ENCODE measurements around the gene MRPL41.
"Not testable (repeated sequence)": the region's sequence is repeated elsewhere in the genome, so short reads cannot be mapped to it uniquely, and the experiment has no call there.

The MRPL41 gene

GRCh38 chr9:137522746-137523455 is 28.8 kb upstream of the MRPL41 start:
- DNase-seq, result no peak

GRCh38 chr9:137524161-137524980 is 27.3 kb upstream of the MRPL41 start:
- no peak for DNase-seq

- no peak for DNase-seq
Observed at GRCh38 chr9:137524981-137525317, 26.7 kb upstream of the MRPL41 start.

- DNase-seq, result no peak
Observed at GRCh38 chr9:137530331-137530730, 21.3 kb upstream of the MRPL41 start.

GRCh38 chr9:137531099-137531765 is 20.4 kb upstream of the MRPL41 start:
- no peak for DNase-seq

GRCh38 chr9:137532891-137533468 is 18.7 kb upstream of the MRPL41 start:
- DNase-seq, result not testable (repeated sequence)

GRCh38 chr9:137534256-137535119 is 17.2 kb upstream of the MRPL41 start:
- peak; percentile 78 for DNase-seq

- DNase-seq, result no peak
Observed at GRCh38 chr9:137535120-137535428, 16.6 kb upstream of the MRPL41 start.

GRCh38 chr9:137536594-137537131 is 15.0 kb upstream of the MRPL41 start:
- DNase-seq, result not testable (repeated sequence)

GRCh38 chr9:137538058-137538457 is 13.6 kb upstream of the MRPL41 start:
- DNase-seq, result no peak

GRCh38 chr9:137540536-137540935 is 11.1 kb upstream of the MRPL41 start:
- DNase-seq, result no peak

GRCh38 chr9:137542486-137542885 is 9.2 kb upstream of the MRPL41 start:
- DNase-seq, result no peak

- DNase-seq, result no peak
Observed at GRCh38 chr9:137543237-137543963, 8.3 kb upstream of the MRPL41 start.

GRCh38 chr9:137544176-137544760 is 7.4 kb upstream of the MRPL41 start:
- no peak for DNase-seq

- DNase-seq, result no peak
Observed at GRCh38 chr9:137545123-137545522, 6.6 kb upstream of the MRPL41 start.

- no peak for DNase-seq
Observed at GRCh38 chr9:137547687-137548543, 3.8 kb upstream of the MRPL41 start.

- peak; percentile 81 for DNase-seq
Observed at GRCh38 chr9:137550231-137550621, 1.5 kb upstream of the MRPL41 start, which contains the start of gene PNPLA7. PNPLA7 (minus strand) TSS chr9:137550402; CDS start chr9:137550197, 205 bp downstream.

- not testable (repeated sequence) for DNase-seq
Observed at GRCh38 chr9:137550958-137551263, 768 bp upstream of the MRPL41 start.

- DNase-seq, result no peak
Observed at GRCh38 chr9:137552022-137552768, 516 bp downstream of the MRPL41 start.

GRCh38 chr9:137553654-137554053 is 2.0 kb downstream of the MRPL41 start:
- not testable (repeated sequence) for DNase-seq

Measured in NCI-H345 (cell line).